ENCODE measurements around the gene N4BP2.

Gene N4BP2

DNA sequence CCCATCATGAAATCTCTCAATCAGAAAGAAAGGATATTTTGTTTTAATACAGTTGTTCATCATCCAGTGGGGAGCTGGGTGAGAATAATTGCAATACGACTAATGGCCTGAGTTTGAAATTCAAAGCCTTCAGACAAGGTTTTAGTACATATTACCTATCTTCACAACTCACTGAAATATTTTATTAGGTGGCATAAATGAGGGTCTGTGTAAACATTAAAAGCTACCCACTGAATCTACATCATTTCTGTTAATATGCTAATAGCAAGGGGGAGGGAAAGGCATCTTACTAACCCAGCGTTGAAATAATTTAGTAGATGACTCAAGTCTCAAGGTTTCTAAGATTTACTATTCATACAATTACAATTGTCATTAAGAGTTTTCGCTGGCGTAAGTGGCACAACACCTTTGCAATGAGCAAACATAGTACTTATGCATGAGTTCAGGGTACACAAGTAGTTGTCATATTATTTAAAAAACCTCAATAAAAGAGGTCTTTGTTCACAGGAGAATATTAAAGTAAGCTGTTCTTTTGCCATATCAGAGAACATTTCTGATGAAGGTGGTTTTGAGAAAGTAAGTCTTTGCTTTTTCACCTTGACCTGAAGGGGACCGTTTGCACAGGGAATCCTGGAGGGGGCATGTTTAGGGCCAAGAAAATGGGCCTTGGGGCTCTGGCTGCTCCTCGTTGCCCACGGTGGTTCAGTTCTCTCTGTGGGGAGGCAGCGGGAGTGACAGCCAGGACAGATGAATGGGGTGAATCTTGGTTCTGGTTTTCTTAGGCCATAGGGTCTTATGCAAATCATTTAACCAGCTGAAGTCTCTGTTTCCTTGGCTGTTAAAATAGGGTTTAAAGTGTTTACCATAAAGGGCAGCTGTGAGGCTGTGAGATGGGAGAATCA, 135.7 kb downstream of the N4BP2 start:
- no peak for TF ChIP-seq RAD21 (IDR thresholded peaks at IDR 0.05; ENCODE audit: low read depth)
- TF ChIP-seq ZBTB7A (IDR thresholded peaks at IDR 0.05; ENCODE audit: low read depth), result no peak
- no peak for TF ChIP-seq NFIC (IDR thresholded peaks at IDR 0.05)
- TF ChIP-seq CEBPB (IDR thresholded peaks at IDR 0.05), result no peak
- TF ChIP-seq, protein P1, sequence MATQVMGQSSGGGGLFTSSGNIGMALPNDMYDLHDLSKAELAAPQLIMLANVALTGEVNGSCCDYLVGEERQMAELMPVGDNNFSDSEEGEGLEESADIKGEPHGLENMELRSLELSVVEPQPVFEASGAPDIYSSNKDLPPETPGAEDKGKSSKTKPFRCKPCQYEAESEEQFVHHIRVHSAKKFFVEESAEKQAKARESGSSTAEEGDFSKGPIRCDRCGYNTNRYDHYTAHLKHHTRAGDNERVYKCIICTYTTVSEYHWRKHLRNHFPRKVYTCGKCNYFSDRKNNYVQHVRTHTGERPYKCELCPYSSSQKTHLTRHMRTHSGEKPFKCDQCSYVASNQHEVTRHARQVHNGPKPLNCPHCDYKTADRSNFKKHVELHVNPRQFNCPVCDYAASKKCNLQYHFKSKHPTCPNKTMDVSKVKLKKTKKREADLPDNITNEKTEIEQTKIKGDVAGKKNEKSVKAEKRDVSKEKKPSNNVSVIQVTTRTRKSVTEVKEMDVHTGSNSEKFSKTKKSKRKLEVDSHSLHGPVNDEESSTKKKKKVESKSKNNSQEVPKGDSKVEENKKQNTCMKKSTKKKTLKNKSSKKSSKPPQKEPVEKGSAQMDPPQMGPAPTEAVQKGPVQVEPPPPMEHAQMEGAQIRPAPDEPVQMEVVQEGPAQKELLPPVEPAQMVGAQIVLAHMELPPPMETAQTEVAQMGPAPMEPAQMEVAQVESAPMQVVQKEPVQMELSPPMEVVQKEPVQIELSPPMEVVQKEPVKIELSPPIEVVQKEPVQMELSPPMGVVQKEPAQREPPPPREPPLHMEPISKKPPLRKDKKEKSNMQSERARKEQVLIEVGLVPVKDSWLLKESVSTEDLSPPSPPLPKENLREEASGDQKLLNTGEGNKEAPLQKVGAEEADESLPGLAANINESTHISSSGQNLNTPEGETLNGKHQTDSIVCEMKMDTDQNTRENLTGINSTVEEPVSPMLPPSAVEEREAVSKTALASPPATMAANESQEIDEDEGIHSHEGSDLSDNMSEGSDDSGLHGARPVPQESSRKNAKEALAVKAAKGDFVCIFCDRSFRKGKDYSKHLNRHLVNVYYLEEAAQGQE (IDR thresholded peaks at IDR 0.05; ENCODE audit: low read depth), result no peak
- no peak for TF ChIP-seq YY1 (IDR thresholded peaks at IDR 0.05; ENCODE audit: low read depth)
- TF ChIP-seq TCF12 (IDR thresholded peaks at IDR 0.05; ENCODE audit: low read depth), result no peak
- TF ChIP-seq, protein P2, sequence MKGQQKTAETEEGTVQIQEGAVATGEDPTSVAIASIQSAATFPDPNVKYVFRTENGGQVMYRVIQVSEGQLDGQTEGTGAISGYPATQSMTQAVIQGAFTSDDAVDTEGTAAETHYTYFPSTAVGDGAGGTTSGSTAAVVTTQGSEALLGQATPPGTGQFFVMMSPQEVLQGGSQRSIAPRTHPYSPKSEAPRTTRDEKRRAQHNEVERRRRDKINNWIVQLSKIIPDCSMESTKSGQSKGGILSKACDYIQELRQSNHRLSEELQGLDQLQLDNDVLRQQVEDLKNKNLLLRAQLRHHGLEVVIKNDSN (IDR thresholded peaks at IDR 0.05), result no peak
- no peak for TF ChIP-seq EGR1 (IDR thresholded peaks at IDR 0.05)
- TF ChIP-seq CREB1 (IDR thresholded peaks at IDR 0.05; ENCODE audit: low read depth), result no peak
- no peak for TF ChIP-seq FOXM1 (IDR thresholded peaks at IDR 0.05; ENCODE audit: borderline replicate concordance, low read depth)
- no peak for TF ChIP-seq TAF1 (IDR thresholded peaks at IDR 0.05; ENCODE audit: low read depth)
- no peak for TF ChIP-seq EP300 (IDR thresholded peaks at IDR 0.05; ENCODE audit: borderline replicate concordance)
- TF ChIP-seq, protein P3, sequence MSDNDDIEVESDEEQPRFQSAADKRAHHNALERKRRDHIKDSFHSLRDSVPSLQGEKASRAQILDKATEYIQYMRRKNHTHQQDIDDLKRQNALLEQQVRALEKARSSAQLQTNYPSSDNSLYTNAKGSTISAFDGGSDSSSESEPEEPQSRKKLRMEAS (IDR thresholded peaks at IDR 0.05), result no peak
- TF ChIP-seq TEAD4 (IDR thresholded peaks at IDR 0.05), result no peak

DNA sequence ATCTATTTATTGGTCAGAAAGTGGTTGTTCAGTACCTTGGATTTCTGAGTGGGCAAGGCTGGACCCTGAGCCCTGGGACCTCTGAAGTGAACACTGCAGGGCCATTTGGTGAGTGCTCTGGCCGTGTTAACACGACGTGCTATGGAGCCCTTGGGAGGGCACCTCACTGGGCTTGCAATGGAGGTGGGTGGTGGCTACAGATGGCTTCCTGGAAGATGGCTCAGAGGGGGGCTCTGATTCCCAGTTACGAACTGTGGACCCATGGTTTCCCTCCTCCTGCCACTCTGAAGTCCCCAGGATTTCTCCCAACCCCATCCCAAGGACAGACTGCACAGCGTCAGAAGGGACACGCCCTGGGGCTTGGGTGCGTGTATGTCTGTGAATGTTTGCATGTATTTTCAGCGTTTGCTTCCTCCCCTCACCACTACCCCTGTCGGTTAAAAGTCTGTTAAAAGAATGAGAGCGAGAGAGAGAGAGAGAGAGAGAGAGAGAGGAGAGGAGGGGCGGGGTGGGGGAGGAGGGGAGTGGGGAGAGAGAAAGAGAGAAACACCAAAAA, 136.4 kb downstream of the N4BP2 start:
- TF ChIP-seq ZBTB7A (IDR thresholded peaks at IDR 0.05; ENCODE audit: low read depth) (no peak), EGR1 (IDR thresholded peaks at IDR 0.05) (no peak), EP300 (IDR thresholded peaks at IDR 0.05; ENCODE audit: borderline replicate concordance) (no peak), RAD21 (IDR thresholded peaks at IDR 0.05; ENCODE audit: low read depth) (no peak), TCF12 (IDR thresholded peaks at IDR 0.05; ENCODE audit: low read depth) (no peak), YY1 (IDR thresholded peaks at IDR 0.05; ENCODE audit: low read depth) (no peak), CEBPB (IDR thresholded peaks at IDR 0.05) (no peak), TEAD4 (IDR thresholded peaks at IDR 0.05) (no peak), TAF1 (IDR thresholded peaks at IDR 0.05; ENCODE audit: low read depth) (no peak), NFIC (IDR thresholded peaks at IDR 0.05) (no peak), CREB1 (IDR thresholded peaks at IDR 0.05; ENCODE audit: low read depth) (no peak)
- TF ChIP-seq, protein P3 (IDR thresholded peaks at IDR 0.05), result no peak
- TF ChIP-seq, protein P1 (IDR thresholded peaks at IDR 0.05; ENCODE audit: low read depth), result no peak
- TF ChIP-seq, protein P2 (IDR thresholded peaks at IDR 0.05), result no peak

DNA sequence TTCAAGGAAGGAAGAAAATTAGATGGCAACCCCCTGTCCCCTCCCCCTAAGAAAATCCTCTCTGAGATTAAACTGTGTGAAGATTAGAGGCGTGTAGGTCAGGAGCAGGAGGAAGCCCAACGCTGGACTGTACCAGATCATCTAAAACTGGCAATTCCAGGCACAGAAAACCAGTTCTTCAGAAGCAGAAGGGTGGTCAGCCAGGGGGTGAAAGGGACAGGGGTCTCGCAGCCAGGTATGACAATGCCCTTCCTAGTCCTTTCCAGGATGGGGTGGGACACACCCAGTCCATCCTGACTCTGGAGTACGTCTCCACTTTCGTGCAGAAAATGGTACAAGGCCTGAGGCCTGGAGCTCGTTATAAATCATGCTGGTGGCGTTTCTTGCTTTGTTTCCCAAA, 136.9 kb downstream of the N4BP2 start:
- no peak for TF ChIP-seq EGR1 (IDR thresholded peaks at IDR 0.05)
- TF ChIP-seq CEBPB (IDR thresholded peaks at IDR 0.05), result no peak
- TF ChIP-seq YY1 (IDR thresholded peaks at IDR 0.05; ENCODE audit: low read depth), result no peak
- TF ChIP-seq, protein P3 (IDR thresholded peaks at IDR 0.05), result no peak
- no peak for TF ChIP-seq FOXM1 (IDR thresholded peaks at IDR 0.05; ENCODE audit: borderline replicate concordance, low read depth)
- TF ChIP-seq, protein P2 (IDR thresholded peaks at IDR 0.05), result no peak
- no peak for TF ChIP-seq EP300 (IDR thresholded peaks at IDR 0.05; ENCODE audit: borderline replicate concordance)
- no peak for TF ChIP-seq TCF12 (IDR thresholded peaks at IDR 0.05; ENCODE audit: low read depth)
- no peak for TF ChIP-seq CREB1 (IDR thresholded peaks at IDR 0.05; ENCODE audit: low read depth)

DNA sequence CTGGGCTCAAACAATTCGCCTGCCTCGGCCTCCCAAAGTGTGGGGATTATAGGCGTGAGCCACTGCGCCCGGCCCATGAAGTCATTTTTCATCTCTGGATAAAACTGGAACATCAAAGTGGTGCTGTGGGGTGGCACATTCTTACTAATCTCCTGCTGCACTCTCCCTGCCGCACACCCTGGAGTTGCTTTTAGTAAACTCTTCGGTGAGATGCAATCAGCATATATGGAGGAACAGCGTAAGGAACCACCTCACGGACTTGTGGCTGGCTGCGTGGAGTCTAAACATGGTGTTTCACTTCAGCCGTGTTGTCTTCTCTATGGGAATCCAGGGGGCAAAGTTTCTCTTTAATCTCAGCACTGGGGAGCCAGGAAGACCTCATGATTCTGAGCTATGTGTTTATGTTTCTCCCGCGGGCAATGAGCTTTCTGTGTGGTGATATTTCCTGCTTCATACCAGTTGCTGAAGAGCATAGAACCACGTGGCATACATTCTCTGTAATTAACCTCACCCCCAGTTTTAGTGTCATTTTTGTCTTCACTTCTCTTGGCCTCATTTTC, 138.0 kb downstream of the N4BP2 start:
- no peak for TF ChIP-seq ZBTB7A (IDR thresholded peaks at IDR 0.05; ENCODE audit: low read depth)
- TF ChIP-seq TEAD4 (IDR thresholded peaks at IDR 0.05), result no peak

Data from Ishikawa (cell line).